OCI-LY7 (cell line): ENCODE results near the gene NUP155.

Source experiments
- EZH2phosphoT487 ChIP-seq: fragments of 200-600 bp; sonication (generic); IDR thresholded peaks from 2 replicates; pipeline ENCODE4 v1.6.1; 2018; ENCODE audit warnings: low read depth, borderline replicate concordance, mild to moderate bottlenecking, mixed run types, antibody characterized with exemption, low read length, moderate library complexity, mixed read lengths
- TF ChIP-seq, protein P1 (sequence below): fragments of 200-600 bp; sonication (generic); conservative IDR thresholded peaks from 2 replicates; pipeline ENCODE4 v1.5.1; 2014; ENCODE audit warnings: mild to moderate bottlenecking, antibody characterized with exemption, low read length, moderate library complexity, mixed read lengths

DNA sequence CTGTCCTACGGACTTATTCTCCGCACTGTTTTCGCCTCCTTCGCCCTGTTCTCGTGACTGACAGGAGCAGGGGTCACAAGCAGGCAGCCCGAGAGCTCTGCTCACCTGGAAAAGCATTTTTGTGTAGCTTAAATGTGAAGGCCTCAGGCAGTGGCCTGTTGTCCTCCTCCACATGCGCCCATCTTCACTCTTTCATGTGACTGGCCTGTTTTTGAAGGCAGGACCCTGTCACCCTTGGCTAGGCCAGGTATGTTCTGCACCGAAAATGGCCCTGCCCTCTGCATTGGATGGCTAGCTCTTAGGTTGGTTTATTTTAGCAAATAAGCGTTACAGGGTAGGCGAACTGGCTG lies 121.1 kb downstream of the NUP155 start:
- TF ChIP-seq, protein P1, sequence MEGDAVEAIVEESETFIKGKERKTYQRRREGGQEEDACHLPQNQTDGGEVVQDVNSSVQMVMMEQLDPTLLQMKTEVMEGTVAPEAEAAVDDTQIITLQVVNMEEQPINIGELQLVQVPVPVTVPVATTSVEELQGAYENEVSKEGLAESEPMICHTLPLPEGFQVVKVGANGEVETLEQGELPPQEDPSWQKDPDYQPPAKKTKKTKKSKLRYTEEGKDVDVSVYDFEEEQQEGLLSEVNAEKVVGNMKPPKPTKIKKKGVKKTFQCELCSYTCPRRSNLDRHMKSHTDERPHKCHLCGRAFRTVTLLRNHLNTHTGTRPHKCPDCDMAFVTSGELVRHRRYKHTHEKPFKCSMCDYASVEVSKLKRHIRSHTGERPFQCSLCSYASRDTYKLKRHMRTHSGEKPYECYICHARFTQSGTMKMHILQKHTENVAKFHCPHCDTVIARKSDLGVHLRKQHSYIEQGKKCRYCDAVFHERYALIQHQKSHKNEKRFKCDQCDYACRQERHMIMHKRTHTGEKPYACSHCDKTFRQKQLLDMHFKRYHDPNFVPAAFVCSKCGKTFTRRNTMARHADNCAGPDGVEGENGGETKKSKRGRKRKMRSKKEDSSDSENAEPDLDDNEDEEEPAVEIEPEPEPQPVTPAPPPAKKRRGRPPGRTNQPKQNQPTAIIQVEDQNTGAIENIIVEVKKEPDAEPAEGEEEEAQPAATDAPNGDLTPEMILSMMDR = no peak
- no peak for TF ChIP-seq EZH2phosphoT487
